ENCODE measurements around the gene TTPAL. TPM values are rescaled to one million over a fixed set of nuclear protein-coding genes. Genes with fewer than 3 reads are reported as not detected.

Gene TTPAL
- polyA plus RNA-seq, 1 of the 3 experiments (the other 2 are of a cell fraction), result 5.7 TPM

DNA sequence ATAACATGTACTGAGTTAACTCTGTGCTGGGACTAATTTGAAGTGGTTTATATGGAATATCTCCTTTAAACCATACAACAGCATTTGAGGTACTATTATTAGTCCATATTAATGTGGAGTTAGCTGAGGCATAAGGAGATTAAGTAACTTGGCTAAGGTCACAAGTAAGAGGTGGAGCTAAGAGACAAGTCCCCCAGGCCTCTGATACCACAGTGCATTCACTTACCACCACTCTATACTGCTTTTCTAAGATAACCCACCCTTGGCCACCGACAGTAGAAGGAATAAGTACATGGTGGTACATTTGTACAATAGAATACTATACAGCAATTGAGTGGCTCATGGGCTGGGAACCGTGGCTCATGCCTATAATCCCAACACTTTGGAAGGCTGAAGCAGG lies 16.4 kb upstream of the TTPAL start (continued):
- TF ChIP-seq, protein P1, sequence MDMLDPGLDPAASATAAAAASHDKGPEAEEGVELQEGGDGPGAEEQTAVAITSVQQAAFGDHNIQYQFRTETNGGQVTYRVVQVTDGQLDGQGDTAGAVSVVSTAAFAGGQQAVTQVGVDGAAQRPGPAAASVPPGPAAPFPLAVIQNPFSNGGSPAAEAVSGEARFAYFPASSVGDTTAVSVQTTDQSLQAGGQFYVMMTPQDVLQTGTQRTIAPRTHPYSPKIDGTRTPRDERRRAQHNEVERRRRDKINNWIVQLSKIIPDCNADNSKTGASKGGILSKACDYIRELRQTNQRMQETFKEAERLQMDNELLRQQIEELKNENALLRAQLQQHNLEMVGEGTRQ (IDR thresholded peaks at IDR 0.05; ENCODE audit: borderline replicate concordance, low read depth, low read length), result no peak
- TF ChIP-seq, protein P2, sequence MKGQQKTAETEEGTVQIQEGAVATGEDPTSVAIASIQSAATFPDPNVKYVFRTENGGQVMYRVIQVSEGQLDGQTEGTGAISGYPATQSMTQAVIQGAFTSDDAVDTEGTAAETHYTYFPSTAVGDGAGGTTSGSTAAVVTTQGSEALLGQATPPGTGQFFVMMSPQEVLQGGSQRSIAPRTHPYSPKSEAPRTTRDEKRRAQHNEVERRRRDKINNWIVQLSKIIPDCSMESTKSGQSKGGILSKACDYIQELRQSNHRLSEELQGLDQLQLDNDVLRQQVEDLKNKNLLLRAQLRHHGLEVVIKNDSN (IDR thresholded peaks at IDR 0.05; ENCODE audit: borderline replicate concordance, low read depth), result no peak
- TF ChIP-seq GATA2 (CRISPR knock-in tag; IDR thresholded peaks at IDR 0.05), result no peak
- TF ChIP-seq FOXM1 (IDR thresholded peaks at IDR 0.05; ENCODE audit: low read depth), result no peak

DNA sequence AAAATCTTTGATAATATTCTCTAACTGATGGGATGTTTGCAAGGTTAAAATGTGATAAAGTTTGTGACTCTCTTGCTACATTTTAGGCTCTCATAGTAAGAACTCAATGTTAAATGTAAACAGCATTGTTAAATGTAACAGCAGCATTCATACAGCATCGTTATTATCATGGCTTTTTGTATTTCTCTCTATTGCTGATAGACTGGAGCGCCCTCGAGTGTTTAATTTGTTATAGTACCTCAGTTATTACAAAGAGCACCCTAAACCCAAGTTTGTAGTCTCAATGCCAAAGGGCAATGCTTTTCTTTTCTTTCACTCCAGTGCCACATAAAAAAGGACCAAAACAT lies 14.9 kb upstream of the TTPAL start:
- Histone ChIP-seq H3K4me1 (ENCODE audit: control insufficient read depth in 1 of 2, insufficient read depth in 2 of 2, low read depth in 1 of 2, low read length in 1 of 2) (peaks cover 0 to 4% of the 10 kb centered on the region in 2 experiments; a peak in 1 of 4 replicates), H3F3A (replicated peaks; ENCODE audit: insufficient read depth) (no peaks in the 10 kb centered on the region), H3K27ac (ENCODE audit: low read depth in 2 of 2, low read length in 1 of 2) (no peak overlapping the region), H3K9me3 (no peaks in the 10 kb centered on the region), H3K27me3 (ENCODE audit: insufficient read depth) (no peaks in the 10 kb centered on the region), H3K4me2 (no peak overlapping the region), H3K79me2 (ENCODE audit: insufficient read depth) (no peaks in the 10 kb centered on the region), H4K20me1 (ENCODE audit: insufficient read depth) (no peaks in the 10 kb centered on the region), H3K9ac (no peak overlapping the region), H3K36me3 (replicated peaks in 1 of 2; ENCODE audit: control insufficient read depth in 1 of 2, insufficient read depth in 2 of 2, low read length in 1 of 2) (no peaks in the 10 kb centered on the region), H2AFZ (ENCODE audit: low read depth) (no peak overlapping the region), H3K9me2 (no peaks in the 10 kb centered on the region), H3K4me3 (ENCODE audit: low read depth in 2 of 2, low read length in 1 of 2) (no peak overlapping the region)
- TF ChIP-seq GABPA (IDR thresholded peaks at IDR 0.05; ENCODE audit: low read depth) (no peak), SMC3 (IDR thresholded peaks at IDR 0.05; ENCODE audit: low read depth, low read length) (peak; percentile 66), SIN3A (IDR thresholded peaks at IDR 0.05; ENCODE audit: borderline replicate concordance, low read depth, low read length) (no peak), RAD21 (IDR thresholded peaks at IDR 0.05; ENCODE audit: low read length) (peak; percentile 84), FOSL2 (IDR thresholded peaks at IDR 0.05; ENCODE audit: borderline replicate concordance, low read depth) (no peak), POLR2AphosphoS5 (IDR thresholded peaks at IDR 0.05; ENCODE audit: low read depth, low read length) (no peak), MXI1 (IDR thresholded peaks at IDR 0.05; ENCODE audit: low read depth, low read length) (no peak)
- TF ChIP-seq, protein P1 (IDR thresholded peaks at IDR 0.05; ENCODE audit: borderline replicate concordance, low read depth, low read length), result no peak
- TF ChIP-seq, protein P3, sequence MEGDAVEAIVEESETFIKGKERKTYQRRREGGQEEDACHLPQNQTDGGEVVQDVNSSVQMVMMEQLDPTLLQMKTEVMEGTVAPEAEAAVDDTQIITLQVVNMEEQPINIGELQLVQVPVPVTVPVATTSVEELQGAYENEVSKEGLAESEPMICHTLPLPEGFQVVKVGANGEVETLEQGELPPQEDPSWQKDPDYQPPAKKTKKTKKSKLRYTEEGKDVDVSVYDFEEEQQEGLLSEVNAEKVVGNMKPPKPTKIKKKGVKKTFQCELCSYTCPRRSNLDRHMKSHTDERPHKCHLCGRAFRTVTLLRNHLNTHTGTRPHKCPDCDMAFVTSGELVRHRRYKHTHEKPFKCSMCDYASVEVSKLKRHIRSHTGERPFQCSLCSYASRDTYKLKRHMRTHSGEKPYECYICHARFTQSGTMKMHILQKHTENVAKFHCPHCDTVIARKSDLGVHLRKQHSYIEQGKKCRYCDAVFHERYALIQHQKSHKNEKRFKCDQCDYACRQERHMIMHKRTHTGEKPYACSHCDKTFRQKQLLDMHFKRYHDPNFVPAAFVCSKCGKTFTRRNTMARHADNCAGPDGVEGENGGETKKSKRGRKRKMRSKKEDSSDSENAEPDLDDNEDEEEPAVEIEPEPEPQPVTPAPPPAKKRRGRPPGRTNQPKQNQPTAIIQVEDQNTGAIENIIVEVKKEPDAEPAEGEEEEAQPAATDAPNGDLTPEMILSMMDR (IDR thresholded peaks at IDR 0.05), result peak; percentile 67
- 4% methylated on average over 3 of the region's 3 CpGs for WGBS (ENCODE audit: low lambda C conversion rate)
- POLR2A ChIA-PET, result no interaction called here
- CTCF ChIA-PET, result interaction anchor here (0.9 to 6.2 kb wide), 9 partner anchors 11 to 244 kb away, joined by 3 to 57 read pairs (median 9); no protein-coding TSS in a partner anchor
- peak; percentile 57 for DNase-seq
